ENCODE results near the gene HJURP. TPM values are rescaled to one million over a fixed set of nuclear protein-coding genes. Genes with fewer than 3 reads are reported as not detected.

Gene HJURP
- total RNA-seq, 1 experiment from 2014 or later = 49.7 TPM

DNA sequence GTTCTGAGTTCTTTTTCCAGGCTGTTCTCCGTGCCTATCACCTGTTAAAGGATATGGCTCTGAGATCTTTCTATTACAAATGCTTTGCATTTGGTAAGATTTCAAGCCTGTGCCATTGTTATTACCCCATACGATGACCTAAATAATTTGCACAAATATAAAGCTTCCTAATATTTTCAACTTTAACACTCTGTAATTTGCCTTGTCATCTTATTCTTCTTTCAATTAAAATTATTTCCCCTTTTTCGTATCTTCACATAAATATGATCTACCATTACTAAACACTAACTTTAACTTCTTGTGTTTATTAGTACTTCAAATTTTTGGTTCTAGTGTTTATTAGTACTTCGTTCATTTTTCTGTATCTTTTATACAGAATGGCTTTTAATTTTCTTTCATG, 17.1 kb upstream of the HJURP start:
- Histone ChIP-seq H3K14ac (ENCODE audit: insufficient read depth, low read length) (no peak overlapping the region), H2BK20ac (ENCODE audit: low read depth, low read length, poor library complexity, severe bottlenecking) (no peak overlapping the region), H4K8ac (replicated peaks; ENCODE audit: insufficient read length, low read depth, low read length) (no peak overlapping the region), H2AFZ (ENCODE audit: low read length) (no peak overlapping the region), H2BK5ac (ENCODE audit: insufficient read length, low read length) (no peak overlapping the region), H3K4me1 (ENCODE audit: insufficient read depth, low read length) (no peaks in the 10 kb centered on the region), H4K91ac (ENCODE audit: insufficient read length, low read depth, low read length) (no peak overlapping the region), H3K4me2 (ENCODE audit: insufficient read depth, insufficient read length, low read length) (no peak overlapping the region), H2BK120ac (ENCODE audit: low read depth, low read length, poor library complexity, severe bottlenecking) (no peak overlapping the region), H3K79me1 (ENCODE audit: insufficient read depth, low read depth, low read length, poor library complexity, severe bottlenecking) (no peaks in the 10 kb centered on the region), H3K4ac (ENCODE audit: low read depth, low read length) (no peak overlapping the region), H3K79me2 (ENCODE audit: insufficient read depth, low read length) (no peaks in the 10 kb centered on the region), H3K18ac (ENCODE audit: insufficient read length, low read depth, low read length) (no peak overlapping the region), H3K27ac (ENCODE audit: insufficient read length, low read depth, low read length) (no peak overlapping the region), H3K9ac (ENCODE audit: extremely low read depth, insufficient read length, low read length) (no peak overlapping the region), H3K23ac (ENCODE audit: insufficient read length, low read depth, low read length) (no peak overlapping the region), H3K23me2 (ENCODE audit: insufficient read length, low read depth, low read length, poor library complexity, severe bottlenecking) (no peaks in the 10 kb centered on the region), H4K5ac (ENCODE audit: insufficient read length, low read depth, low read length) (no peak overlapping the region), H2BK12ac (ENCODE audit: insufficient read length, low read depth, low read length) (no peak overlapping the region), H3K9me3 (ENCODE audit: control insufficient read depth, low read depth, low read length) (no peaks in the 10 kb centered on the region), H3K27me3 (ENCODE audit: insufficient read depth, low read length) (no peaks in the 10 kb centered on the region), H4K20me1 (ENCODE audit: control insufficient read depth, insufficient read depth, insufficient read length) (no peaks in the 10 kb centered on the region), H2AK5ac (ENCODE audit: insufficient read length, low read length) (no peak overlapping the region), H2BK15ac (ENCODE audit: low read depth, low read length) (no peak overlapping the region), H3T11ph (ENCODE audit: low read length) (no peak overlapping the region), H3K56ac (ENCODE audit: insufficient read length, low read depth, low read length) (no peak overlapping the region)
- Mint-ChIP-seq H3K9me3 (peaks cover 11 to 19% of the 10 kb centered on the region in 2 experiments), H3K27ac (no peak overlapping the region), H3K4me3 (no peak overlapping the region), H3K4me1 (peaks cover 0 to 6% of the 10 kb centered on the region in 2 experiments; a peak in 1 of 4 replicates), H3K36me3 (ENCODE audit: insufficient read depth in 1 of 3, low read depth in 3 of 3) (peaks cover 10 to 12% (median 11%) of the 10 kb centered on the region in 3 experiments; a peak in 6 of 7 replicates), H3K27me3 (ENCODE audit: low read depth) (peaks cover 63% of the 10 kb centered on the region)
- DNase-seq = no peak
- TF ChIP-seq, protein P1, sequence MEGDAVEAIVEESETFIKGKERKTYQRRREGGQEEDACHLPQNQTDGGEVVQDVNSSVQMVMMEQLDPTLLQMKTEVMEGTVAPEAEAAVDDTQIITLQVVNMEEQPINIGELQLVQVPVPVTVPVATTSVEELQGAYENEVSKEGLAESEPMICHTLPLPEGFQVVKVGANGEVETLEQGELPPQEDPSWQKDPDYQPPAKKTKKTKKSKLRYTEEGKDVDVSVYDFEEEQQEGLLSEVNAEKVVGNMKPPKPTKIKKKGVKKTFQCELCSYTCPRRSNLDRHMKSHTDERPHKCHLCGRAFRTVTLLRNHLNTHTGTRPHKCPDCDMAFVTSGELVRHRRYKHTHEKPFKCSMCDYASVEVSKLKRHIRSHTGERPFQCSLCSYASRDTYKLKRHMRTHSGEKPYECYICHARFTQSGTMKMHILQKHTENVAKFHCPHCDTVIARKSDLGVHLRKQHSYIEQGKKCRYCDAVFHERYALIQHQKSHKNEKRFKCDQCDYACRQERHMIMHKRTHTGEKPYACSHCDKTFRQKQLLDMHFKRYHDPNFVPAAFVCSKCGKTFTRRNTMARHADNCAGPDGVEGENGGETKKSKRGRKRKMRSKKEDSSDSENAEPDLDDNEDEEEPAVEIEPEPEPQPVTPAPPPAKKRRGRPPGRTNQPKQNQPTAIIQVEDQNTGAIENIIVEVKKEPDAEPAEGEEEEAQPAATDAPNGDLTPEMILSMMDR (conservative IDR thresholded peaks at IDR 0.05) = no peak
- whole genome bisulfite sequencing (ENCODE audit: extremely low coverage, insufficient read length, low lambda C conversion rate) = 97% methylated on average over 1 of the region's 4 CpGs

Data from H9 (cell line).